SJCRH30 (cell line): ENCODE results near the gene KLHL21. TPM values are rescaled to one million over a fixed set of nuclear protein-coding genes. Genes with fewer than 3 reads are reported as not detected.
A peak's percentile ranks its signal among the peaks of the same experiment; 100 is the strongest.

Experiments
- DNase-seq, 2 experiments: peaks; one replicate each; pipeline ENCODE4 v3.0.0-alpha.2; 2015 to 2020
- H3K27ac ChIP-seq: fragments of 250-450 bp; sonication (Bioruptor Pico); 2 replicates; pipeline ENCODE4 v1.5.1; 2020; ENCODE audit warnings: mild to moderate bottlenecking, moderate library complexity
- H3K27me3 ChIP-seq: fragments of 250-450 bp; sonication (Bioruptor Pico); 2 replicates; pipeline ENCODE4 v1.5.1; 2020; ENCODE audit warnings: mild to moderate bottlenecking, moderate library complexity
- H3K36me3 ChIP-seq: fragments of 250-450 bp; sonication (Bioruptor Pico); 2 replicates; pipeline ENCODE4 v1.5.1; 2020; ENCODE audit warnings: mild to moderate bottlenecking, moderate library complexity
- H3K4me1 ChIP-seq: fragments of 250-450 bp; sonication (Bioruptor Pico); 2 replicates; pipeline ENCODE4 v1.5.1; 2020; ENCODE audit warnings: mild to moderate bottlenecking, moderate library complexity
- H3K4me3 ChIP-seq: fragments of 250-450 bp; sonication (Bioruptor Pico); 2 replicates; pipeline ENCODE4 v1.5.1; 2020; ENCODE audit warnings: mild to moderate bottlenecking, moderate library complexity
- H3K9me3 ChIP-seq: fragments of 250-450 bp; sonication (Bioruptor Pico); replicated peaks from 2 replicates; pipeline ENCODE4 v1.5.1; 2020; ENCODE audit warnings: mild to moderate bottlenecking, moderate library complexity
- total RNA-seq: library from RNA; depleted of rRNA; stranded (reverse); fragments of >200 nt; shearing (Covaris generic); gene quantifications from 2 replicates; pipeline ENCODE4 v1.2.3, GENCODE V29; 2014

KLHL21 gene
- total RNA-seq, 1 experiment from 2014 or later = 45.0 TPM

DNA sequence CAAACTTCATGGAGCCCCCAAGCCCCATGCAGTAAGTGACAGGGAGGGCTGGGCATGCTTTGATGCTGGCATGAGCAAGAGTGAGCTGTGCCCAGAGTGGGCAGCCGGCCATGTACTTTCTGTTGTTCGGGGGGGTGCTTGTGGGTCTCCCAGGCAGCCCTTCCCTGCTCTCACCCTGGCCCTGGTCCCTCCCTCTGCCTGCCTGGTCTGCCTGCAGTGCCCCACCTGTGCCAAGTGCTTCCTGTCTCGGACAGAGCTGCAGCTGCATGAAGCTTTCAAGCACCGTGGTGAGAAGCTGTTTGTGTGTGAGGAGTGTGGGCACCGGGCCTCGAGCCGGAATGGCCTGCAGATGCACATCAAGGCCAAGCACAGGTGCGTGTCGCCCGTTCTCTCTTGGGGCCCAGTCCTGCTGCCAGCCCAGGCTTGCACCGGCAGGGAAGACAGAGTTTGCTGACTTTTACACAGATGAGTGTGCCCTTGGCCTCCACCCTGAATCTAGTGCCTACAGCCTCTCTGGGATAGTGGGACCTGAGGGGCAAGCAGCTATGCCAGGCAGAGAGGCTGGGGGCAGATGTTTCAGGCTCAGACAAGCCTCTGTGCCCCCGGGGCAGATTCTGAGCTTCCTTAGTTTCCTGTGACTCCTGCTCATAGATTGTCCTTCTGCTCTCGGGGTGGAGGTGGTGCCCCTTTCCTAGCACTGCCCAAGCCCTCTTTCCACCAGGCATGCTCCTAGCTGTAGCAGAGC lies 15.2 kb downstream of the KLHL21 start:
- no peak for DNase-seq
- Histone ChIP-seq H3K9me3 (no peaks in the 10 kb centered on the region), H3K27me3 (no peaks in the 10 kb centered on the region), H3K36me3 (peaks cover 28% of the 10 kb centered on the region), H3K4me3 (no peak overlapping the region), H3K27ac (no peak overlapping the region), H3K4me1 (no peaks in the 10 kb centered on the region)

DNA sequence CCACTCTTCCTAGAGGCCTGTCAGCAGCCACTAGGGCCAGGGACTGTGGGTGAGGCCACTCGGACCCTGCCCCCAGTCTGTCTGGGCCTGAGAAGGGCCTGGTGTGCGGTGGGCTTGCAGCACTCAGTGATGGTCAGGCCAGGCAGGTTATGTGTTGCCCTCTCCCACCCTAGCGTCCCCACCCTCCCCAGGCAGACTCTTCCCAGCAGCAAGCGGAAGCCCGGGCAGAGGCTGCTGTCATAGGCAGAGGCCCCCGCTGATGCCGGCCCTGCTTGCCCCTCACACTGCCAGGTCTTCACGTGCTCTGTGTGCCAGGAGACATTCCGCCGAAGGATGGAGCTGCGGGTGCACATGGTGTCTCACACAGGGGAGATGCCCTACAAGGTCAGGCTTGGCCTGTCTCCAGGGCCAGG lies 16.3 kb downstream of the KLHL21 start:
- Histone ChIP-seq H3K27me3 (no peaks in the 10 kb centered on the region), H3K4me1 (no peaks in the 10 kb centered on the region), H3K9me3 (no peaks in the 10 kb centered on the region), H3K27ac (no peak overlapping the region), H3K36me3 (peaks cover 23% of the 10 kb centered on the region), H3K4me3 (no peak overlapping the region)
- DNase-seq = no peak

DNA sequence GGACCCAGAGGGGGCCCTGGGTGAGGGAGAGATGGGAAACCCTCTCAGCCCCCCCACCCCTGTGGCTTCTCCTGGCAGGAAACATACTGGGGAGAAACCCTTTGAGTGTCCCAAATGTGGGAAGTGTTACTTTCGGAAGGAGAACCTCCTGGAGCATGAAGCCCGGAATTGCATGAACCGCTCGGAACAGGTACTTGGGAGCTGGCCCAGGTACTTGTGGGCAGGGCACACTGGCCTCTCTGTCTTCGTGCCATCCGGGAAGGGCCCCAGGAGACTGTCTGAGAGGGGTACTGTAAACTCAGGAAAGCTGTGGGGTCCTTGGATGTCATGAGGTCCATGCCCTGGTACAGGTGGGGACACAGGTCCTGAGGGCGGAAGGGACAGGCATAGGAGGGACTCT lies 16.8 kb downstream of the KLHL21 start:
- H3K36me3 ChIP-seq = peaks cover 22% of the 10 kb centered on the region
- no peaks in the 10 kb centered on the region for H3K9me3 ChIP-seq
- peaks cover 4% of the 10 kb centered on the region; the same call in 1 of the 2 replicates for H3K4me1 ChIP-seq
- no peak overlapping the region for H3K27ac ChIP-seq
- H3K4me3 ChIP-seq = no peak overlapping the region
- no peaks in the 10 kb centered on the region for H3K27me3 ChIP-seq
- no peak for DNase-seq

DNA sequence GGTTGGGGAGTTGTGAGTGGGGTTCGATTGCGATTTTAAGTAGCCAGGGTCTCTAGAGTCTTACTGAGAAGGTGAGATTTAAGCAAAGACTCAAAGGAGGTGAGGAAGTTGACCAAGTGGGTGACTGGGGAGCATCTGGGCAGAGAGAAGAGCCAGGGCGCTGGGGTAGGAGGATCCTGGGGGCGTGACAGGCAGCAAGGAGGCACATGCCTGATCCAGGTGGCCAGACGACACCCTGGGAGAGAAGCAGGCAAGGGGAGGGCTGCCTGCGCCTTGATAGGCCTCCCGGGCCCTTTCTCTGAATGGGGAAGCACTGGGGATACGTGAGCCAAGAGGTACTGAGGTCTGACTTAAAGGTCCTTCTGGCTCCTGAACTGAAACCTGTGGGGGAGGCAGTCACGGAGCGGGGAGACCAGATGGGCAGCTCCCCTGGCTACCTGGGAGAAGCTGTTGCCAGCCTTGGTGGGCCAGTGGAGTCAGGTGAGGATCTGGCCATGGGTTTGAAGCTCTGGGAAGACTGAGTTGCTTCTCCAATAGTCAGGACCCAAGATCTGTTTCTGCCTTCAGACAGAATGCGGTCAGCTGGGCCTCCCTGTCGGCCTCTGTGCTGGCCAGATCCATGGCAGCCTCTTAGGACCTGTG lies 17.5 kb downstream of the KLHL21 start:
- Histone ChIP-seq H3K4me1 (peaks cover 8% of the 10 kb centered on the region; the same call in 1 of the 2 replicates), H3K9me3 (no peaks in the 10 kb centered on the region)

DNA sequence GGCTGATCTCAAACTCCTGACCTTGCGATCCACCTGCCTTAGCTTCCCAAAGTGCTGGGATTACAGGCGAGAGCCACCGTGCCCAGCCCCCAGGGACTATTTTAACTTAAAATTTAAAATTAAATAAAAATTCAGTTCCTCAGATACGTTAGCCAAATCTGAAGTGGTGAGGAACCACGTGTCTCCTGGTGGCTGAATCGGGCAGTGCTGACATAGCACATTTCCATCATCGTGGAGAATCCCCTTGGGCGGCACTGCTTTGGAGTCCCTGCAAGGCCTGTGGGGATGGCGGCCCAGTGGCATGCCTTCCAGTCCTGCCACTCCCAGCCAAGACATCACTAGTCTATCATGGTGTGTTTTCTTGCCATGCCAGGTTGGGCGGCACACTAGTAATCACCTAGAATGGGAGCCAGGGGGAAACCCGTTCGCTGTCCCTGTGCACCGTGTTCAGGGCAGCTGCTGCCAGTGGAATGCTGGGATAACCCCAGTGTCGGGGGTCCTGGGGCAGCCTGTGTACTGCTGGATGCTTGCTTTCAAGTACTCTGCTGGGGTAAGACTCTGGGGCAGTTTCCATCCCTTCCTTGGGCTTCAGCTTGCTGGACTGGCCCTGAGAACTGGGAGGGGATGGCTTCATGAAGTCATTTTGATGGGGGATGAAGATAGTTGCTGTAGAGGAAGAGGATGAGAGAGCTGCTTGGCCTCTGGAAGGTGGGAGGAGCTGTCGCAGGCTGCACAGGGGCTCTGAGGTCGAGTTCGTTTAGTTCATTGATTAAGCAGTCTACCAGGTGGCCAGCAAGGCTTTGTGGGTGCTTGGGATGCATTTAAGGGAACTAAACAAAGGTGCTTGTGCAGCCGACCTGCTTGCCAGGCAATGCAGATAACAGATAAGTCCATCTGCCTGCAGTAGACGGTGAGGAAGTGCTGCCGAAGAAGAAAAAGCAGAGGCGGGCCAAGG lies 18.3 kb downstream of the KLHL21 start:
- Histone ChIP-seq H3K4me3 (no peak overlapping the region), H3K27me3 (no peaks in the 10 kb centered on the region), H3K9me3 (no peaks in the 10 kb centered on the region), H3K36me3 (peaks cover 9% of the 10 kb centered on the region; the same call in 1 of the 2 replicates), H3K27ac (no peak overlapping the region), H3K4me1 (peaks cover 9% of the 10 kb centered on the region; the same call in 1 of the 2 replicates)
- DNase-seq = no peak

More for the DNA sequence above, 17.5 kb downstream of the KLHL21 start:
- no peak overlapping the region for H3K4me3 ChIP-seq
- DNase-seq = no peak
- peaks cover 16% of the 10 kb centered on the region for H3K36me3 ChIP-seq
- no peak overlapping the region for H3K27ac ChIP-seq
- H3K27me3 ChIP-seq = no peaks in the 10 kb centered on the region

DNA sequence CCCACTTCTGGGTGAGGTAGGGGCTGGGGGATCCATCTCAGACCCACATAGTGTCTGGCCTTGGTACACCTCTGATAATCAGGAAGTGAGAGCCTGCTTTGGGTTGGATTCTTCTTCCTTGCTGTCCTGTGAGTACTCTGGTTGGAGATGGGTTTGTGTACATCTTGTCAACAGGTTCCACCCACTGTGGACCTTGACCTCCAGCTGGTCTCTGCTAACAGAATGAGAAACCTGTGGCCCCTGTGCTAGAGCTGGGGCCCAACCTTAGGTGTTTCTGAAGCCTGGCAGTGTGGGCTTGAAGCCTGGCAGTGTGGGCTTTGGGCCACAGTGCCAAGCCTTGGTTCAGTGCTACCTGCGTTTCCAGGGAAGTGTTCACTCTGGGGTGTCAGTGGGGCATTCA lies 20.3 kb downstream of the KLHL21 start:
- Histone ChIP-seq H3K27me3 (no peaks in the 10 kb centered on the region), H3K4me1 (peaks cover 13% of the 10 kb centered on the region; the same call in 1 of the 2 replicates), H3K27ac (no peak overlapping the region), H3K36me3 (no peaks in the 10 kb centered on the region), H3K4me3 (no peak overlapping the region), H3K9me3 (no peaks in the 10 kb centered on the region)
- DNase-seq = no peak

DNA sequence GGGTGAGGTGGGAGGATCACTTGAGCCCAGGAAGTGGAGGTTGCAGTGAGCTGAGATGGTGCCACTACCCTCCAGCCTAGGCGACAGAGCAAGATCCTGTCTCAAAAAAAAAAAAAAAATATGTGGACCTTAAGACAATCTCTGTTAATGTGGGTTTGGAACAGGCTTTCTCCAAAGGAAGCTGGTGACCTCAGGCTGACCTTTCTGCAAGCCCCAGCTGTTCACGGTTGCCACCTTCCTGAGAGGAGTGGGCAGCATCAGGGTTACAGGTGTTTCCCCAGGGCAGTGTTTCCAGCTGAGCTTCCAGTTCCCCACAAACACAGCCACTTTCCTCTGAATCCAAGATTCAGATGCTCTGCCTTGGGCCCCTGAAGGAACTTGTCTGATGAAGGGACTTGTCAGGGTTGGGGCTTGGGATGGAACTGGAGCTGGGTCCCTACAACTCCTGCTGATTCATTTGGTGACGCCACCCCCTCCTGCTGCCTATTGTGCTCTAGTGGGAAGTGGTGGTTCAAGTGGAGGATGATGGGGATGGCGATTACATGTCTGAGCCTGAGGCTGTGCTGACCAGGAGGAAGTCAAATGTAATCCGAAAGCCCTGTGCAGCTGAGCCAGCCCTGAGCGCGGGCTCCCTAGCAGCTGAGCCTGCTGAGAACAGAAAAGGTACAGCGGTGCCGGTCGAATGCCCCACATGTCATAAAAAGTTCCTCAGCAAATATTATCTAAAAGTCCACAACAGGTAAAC lies 20.9 kb downstream of the KLHL21 start:
- Histone ChIP-seq H3K27me3 (no peaks in the 10 kb centered on the region), H3K9me3 (no peaks in the 10 kb centered on the region), H3K27ac (no peak overlapping the region), H3K4me3 (no peak overlapping the region), H3K36me3 (no peaks in the 10 kb centered on the region), H3K4me1 (peaks cover 13% of the 10 kb centered on the region; the same call in 1 of the 2 replicates)
- DNase-seq = no peak

DNA sequence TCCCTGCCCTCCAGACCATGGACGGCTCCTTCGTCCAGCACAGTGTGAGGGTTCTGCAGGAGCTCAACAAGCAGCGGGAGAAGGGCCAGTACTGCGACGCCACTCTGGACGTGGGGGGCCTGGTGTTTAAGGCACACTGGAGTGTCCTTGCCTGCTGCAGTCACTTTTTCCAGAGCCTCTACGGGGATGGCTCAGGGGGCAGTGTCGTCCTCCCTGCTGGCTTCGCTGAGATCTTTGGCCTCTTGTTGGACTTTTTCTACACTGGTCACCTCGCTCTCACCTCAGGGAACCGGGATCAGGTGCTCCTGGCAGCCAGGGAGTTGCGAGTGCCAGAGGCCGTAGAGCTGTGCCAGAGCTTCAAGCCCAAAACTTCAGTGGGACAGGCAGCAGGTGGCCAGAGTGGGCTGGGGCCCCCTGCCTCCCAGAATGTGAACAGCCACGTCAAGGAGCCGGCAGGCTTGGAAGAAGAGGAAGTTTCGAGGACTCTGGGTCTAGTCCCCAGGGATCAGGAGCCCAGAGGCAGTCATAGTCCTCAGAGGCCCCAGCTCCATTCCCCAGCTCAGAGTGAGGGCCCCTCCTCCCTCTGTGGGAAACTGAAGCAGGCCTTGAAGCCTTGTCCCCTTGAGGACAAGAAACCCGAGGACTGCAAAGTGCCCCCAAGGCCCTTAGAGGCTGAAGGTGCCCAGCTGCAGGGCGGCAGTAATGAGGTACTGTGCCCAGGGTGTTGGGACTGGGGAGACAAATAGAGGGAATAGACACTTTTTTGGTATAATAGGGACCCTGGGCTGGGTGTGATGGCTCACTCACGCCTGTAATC lies 21.9 kb downstream of the KLHL21 start:
- H3K4me1 ChIP-seq = peaks cover 13% of the 10 kb centered on the region; the same call in 1 of the 2 replicates
- no peaks in the 10 kb centered on the region for H3K27me3 ChIP-seq
- H3K36me3 ChIP-seq = no peaks in the 10 kb centered on the region
- no peak overlapping the region for H3K27ac ChIP-seq
- H3K4me3 ChIP-seq = peak overlapping the region; percentile 70
- H3K9me3 ChIP-seq = no peaks in the 10 kb centered on the region
- DNase-seq = peak; percentile 42 to 47

DNA sequence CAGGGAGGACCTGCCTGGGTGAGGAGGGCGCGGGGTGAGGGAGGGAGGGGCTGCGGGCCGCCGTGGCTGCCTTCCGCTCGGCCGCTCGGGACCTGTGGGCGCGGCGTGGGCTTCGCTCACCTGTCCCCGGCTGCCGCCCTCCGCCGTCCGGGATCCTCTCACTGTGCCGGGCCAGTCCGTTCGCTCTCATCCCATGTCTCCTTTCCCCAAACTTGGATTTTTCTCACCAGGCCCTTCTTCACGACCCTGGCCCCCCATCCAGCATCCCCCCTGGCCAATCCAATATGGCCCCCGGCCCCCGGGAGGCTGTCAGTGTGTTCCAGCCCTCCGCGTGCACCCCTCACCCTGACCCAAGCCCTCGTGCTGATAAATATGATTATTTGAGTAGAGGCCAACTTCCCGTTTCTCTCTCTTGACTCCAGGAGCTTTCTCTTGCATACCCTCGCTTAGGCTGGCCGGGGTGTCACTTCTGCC lies 22.5 kb downstream of the KLHL21 start:
- Histone ChIP-seq H3K27me3 (no peaks in the 10 kb centered on the region), H3K4me3 (peak overlapping the region; percentile 70), H3K4me1 (peaks cover 13% of the 10 kb centered on the region; the same call in 1 of the 2 replicates), H3K27ac (no peak overlapping the region; the same call in 1 of the 2 replicates), H3K9me3 (no peaks in the 10 kb centered on the region), H3K36me3 (no peaks in the 10 kb centered on the region)
- DNase-seq = no peak

DNA sequence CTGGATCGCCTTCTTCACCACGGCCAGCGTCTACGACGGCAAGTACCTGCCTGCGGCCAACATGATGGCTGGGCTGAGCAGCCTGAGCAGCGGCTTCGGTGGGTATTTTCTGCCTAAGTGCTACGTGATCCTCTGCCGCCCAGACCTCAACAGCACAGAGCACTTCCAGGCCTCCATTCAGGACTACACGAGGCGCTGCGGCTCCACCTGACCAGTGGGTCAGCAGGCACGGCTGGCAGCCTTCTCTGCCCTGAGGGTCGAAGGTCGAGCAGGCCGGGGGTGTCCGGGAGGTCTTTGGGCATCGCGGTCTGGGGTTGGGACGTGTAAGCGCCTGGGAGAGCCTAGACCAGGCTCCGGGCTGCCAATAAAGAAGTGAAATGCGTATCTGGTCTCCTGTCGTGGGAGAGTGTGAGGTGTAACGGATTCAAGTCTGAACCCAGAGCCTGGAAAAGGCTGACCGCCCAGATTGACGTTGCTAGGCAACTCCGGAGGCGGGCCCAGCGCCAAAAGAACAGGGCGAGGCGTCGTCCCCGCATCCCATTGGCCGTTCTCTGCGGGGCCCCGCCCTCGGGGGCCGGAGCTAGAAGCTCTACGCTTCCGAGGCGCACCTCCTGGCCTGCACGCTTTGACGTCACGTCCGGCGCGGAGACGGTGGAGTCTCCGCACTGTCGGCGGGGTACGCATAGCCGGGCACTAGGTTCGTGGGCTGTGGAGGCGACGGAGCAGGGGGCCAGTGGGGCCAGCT lies 23.1 kb downstream of the KLHL21 start, which contains the start of gene ZBTB48:
ZBTB48 (plus strand) TSS at position 621 of the 745 bp plus-strand sequence. CDS start 616 bp downstream, outside the sequence.
- Histone ChIP-seq H3K27me3 (no peaks in the 10 kb centered on the region), H3K27ac (no peak within 1 kb of the TSS; the same call in 1 of the 2 replicates), H3K4me1 (peaks cover 14% of the 10 kb centered on the region), H3K4me3 (peak within 1 kb of the TSS; percentile 70), H3K9me3 (no peaks in the 10 kb centered on the region), H3K36me3 (no peaks in the 10 kb centered on the region)
- DNase-seq = peak; percentile 99

DNA sequence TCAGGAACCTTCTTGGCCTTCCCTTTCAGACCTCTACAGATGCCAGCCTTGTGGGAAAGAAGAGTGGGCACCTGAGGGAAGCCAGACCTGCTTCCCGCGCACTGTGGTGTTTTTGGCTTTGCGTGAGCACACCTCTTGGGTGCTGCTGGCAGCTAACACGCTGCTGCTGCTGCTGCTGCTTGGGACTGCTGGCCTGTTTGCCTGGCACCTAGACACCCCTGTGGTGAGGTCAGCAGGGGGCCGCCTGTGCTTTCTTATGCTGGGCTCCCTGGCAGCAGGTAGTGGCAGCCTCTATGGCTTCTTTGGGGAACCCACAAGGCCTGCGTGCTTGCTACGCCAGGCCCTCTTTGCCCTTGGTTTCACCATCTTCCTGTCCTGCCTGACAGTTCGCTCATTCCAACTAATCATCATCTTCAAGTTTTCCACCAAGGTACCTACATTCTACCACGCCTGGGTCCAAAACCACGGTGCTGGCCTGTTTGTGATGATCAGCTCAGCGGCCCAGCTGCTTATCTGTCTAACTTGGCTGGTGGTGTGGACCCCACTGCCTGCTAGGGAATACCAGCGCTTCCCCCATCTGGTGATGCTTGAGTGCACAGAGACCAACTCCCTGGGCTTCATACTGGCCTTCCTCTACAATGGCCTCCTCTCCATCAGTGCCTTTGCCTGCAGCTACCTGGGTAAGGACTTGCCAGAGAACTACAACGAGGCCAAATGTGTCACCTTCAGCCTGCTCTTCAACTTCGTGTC lies 23.9 kb downstream of the KLHL21 start:
- Histone ChIP-seq H3K27ac (no peak overlapping the region), H3K4me3 (peak overlapping the region; percentile 70), H3K4me1 (peaks cover 21% of the 10 kb centered on the region), H3K36me3 (no peaks in the 10 kb centered on the region), H3K9me3 (no peaks in the 10 kb centered on the region), H3K27me3 (no peaks in the 10 kb centered on the region)
- no peak for DNase-seq

DNA sequence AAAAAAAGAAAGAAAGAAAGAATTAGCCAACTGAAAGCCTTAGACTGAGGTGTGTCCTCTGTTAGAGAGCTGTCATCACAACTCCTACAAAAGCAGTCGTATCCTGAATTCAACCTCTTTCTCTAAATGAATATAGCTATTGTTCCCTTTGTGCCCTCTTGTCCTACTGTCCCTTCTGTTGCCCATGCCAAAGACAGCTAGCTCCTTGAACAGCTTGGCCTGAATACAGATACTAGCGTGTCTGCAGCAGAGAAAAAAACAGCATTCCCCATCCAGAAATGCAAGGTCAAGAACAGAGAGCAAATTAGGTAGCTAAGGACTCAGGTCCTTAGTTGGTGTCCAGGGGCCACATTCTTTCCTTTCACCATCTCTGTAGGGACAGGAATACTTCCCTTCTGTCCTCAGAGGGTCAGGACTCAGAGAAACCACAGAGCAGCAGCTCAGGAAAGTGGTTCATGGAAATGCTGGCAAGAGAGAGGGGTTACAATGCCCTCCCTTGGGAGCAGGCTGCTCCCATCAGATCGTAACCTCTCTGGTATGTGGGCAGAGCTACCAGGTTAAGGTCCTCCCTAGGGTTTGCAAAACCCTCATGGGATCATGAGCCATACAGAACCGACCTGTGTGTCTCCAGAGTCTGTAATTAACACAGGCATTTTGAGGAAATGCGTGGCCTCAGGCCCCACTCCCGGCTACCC lies 24.7 kb downstream of the KLHL21 start:
- Histone ChIP-seq H3K27me3 (no peaks in the 10 kb centered on the region), H3K36me3 (no peaks in the 10 kb centered on the region), H3K4me3 (no peak overlapping the region), H3K9me3 (no peaks in the 10 kb centered on the region), H3K4me1 (peaks cover 22% of the 10 kb centered on the region), H3K27ac (no peak overlapping the region)
- no peak for DNase-seq
